CD4-positive, alpha-beta T cell treated with Interleukin-1 beta for 1 hour (primary cell): Measurements from ENCODE around the gene SPC24.
A peak's percentile ranks its signal among the peaks of the same experiment; 100 is the strongest.
"Not testable (repeated sequence)": the region's sequence is repeated elsewhere in the genome, so short reads cannot be mapped to it uniquely, and the experiment has no call there.

Source experiments
- DNase-seq, 2 donors: peaks; one replicate each; pipeline ENCODE4 v3.0.0-alpha.2; 2020 to 2022

SPC24 gene

DNA sequence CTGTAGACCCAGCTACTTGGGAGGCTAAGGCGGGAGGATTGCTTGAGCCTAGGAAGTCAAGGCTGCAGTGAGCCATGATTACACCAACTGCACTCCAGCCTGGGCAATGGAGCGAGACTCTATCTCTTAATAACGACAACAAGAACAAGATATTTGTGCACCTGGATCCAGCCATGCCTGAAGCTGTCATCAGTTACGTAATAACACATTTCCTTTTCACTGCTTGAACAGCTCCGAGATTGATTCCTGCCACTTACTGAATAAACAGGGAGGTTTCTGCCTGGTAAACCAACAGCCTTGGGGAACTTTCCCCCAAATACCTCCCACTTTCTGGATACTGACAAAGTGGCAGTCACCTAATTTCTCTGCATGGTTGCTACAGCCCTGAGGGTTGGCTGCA is 36.4 kb upstream of the SPC24 start:
- no peak for DNase-seq

DNA sequence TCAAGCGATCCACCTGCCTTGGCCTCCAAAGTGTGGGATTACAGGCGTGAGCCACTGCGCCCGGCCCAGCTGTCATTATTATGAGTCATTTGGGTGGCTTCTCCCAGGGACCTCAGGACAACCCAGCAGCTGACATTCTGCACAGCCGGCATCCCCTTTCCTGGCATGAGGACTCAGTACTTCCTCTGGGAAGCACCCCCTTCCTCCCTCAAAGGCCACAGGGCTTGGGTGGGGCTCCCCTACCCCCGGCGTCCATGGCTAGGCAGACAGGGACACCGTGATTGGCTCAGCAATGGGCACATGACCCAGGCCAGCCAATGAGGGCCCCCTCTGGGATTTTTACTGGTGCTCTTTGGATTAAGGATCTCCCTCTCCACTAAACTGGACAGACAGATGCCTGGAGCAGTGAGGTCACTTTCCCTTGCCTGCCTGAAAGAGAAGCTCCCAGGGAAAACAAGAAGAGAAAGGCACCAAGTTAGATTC is 35.7 kb upstream of the SPC24 start:
- DNase-seq, result peak in 1 of 2 donors; percentile 41

DNA sequence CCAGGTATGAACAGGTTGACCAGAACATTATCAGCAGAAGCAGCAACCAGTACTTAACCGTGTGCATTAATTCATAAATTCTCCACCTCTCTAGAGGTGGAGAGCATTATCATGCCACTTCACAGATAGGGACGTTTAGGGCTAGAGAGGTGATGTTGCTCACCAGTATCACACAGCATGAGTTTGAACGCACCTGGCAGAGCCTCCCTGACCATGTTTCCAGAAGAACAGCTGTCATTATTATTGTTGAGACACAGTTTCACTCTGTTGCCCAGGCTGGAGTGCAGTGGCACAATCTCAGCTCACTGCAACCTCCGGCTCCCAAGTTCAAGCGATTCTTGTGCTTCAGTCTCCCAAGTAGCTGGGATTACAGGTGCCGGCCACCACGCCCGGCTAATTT is 34.9 kb upstream of the SPC24 start:
- DNase-seq, result no peak

DNA sequence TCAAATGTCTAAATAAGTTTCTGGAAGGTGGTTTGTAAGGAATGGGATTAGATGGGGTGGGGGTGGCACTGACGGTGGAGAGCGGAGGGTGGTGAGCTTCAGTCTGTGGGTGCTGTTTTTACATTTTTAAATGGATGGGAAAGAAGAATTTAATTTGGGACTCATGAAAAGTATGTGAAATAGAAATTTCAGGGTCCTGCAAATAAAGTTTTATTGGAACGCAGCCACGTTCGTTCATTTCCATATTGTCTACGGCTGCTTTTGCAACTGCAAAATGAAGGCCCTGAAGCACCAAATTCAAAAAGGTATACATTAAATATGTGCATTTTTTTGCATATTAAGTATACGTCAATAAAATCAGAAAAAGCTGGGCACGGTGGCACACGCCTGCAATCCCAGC is 31.9 kb upstream of the SPC24 start:
- no peak for DNase-seq

DNA sequence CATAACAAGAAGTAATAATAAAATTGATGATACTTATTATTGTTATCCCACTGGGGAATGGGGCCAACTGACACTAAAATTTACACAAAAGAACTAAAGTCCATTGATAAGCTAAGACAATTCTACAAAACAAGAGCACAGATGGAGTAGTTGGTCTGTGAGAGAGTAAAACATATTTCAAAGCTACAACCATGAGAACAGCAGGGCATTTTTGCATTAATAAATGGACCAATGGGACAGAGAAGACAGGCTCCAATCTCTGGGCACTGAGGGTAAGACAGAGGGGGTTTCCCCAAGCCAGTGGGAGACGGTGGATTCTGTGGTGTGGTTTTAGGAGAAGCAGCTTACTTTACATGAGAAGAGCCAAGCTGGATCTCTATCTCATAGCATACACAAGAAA is 27.4 kb upstream of the SPC24 start:
- no peak for DNase-seq

DNA sequence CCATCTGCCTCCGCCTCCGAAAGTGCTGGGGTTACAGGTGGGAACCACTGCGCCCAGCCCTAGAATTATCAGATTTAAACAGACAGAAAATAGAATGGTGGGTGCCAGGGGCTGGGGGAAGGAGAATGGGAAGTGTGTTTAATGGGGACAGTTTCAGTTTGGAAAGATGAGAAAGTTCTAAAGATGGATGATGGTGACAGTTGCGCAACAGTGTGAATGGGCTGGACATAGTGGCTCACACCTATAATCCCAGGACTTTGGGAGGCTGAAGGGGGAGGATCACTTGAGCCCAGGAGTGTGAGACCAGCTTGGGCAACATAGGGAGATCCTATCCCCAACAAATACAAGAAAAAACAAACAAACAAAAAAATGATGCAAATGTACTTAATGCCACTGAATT is 25.9 kb upstream of the SPC24 start:
- DNase-seq, result no peak

DNA sequence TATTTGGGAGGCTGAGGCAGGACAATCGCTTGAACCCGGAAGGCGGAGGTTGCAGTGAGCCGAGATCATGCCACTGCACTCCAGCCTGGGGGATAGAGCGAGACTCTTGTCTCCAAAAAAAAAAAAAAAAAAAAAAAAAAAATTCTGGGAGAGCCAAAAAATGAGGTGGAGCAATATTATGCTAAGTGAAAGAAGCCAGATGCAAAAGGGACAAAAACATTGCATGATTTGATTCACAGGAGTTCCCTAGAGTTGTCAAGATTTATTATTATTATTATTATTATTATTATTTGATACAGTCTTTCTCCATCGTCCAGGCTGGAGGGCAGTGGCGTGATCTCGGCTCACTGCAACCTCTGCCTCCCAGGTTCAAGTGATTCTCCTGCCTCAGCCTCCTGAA is 25.4 kb upstream of the SPC24 start:
- not testable (repeated sequence) for DNase-seq

DNA sequence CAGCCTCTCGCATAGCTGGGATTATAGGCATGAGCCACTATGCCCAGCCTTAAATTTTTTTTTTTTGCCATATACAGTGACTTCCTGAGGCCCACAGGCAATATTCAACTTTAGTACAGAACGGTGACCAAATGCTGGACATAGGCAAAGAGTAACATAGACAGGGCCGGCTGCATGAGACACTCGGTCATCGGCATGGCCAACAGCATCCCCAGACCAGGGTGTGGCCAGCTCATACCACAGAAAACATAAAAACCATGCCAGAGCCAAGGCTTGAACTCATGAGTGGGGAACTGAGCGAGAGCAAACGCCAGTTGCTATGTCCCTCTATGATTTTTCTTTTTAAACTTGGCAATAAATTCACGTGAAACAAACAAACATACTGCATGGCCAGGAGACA is 24.8 kb upstream of the SPC24 start:
- no peak for DNase-seq

DNA sequence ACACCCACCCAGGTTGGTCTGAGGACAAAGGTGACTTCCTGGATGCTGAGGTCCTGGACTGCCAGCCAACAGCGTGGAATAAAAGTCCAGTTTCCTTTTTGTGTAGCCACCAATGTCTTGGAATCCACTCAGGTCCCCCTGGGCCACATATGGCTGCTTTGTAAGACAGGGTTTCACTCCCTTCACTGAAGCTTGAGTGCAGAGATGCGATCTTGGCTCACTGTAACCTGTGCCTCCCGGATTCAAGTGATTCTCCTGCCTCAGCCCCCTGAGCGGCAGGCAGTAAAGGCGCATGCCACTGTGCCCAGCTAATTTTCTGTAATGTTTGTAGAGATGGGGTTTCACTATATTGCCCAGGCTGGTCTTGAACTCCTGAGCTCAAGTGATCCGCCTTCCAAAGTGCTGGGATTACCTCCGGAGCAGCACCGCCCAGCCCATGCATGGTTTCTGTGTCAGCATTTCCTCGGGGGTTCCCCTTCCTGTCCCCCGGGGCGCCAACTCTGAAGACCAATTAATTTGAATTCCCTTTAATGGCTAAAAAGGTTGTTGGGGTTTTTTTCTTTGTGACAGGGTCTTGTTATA is 24.2 kb upstream of the SPC24 start:
- DNase-seq, result peak in 1 of 2 donors; percentile 15

DNA sequence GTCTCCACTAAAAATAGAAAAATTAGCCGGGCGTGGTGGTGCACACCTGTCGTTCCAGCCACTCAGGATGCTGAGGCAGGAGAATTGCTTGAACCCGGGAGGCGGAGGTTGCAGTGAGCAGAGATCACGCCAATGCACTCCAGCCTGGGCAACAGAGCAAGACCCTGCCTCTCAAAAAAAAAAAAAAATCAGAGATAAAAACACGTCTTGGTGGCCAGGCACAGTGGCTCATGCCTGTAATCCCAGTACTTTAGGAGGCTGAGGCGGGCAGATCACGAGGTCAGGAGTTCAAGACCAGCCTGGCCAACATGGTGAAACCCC is 23.5 kb upstream of the SPC24 start:
- not testable (repeated sequence) for DNase-seq

DNA sequence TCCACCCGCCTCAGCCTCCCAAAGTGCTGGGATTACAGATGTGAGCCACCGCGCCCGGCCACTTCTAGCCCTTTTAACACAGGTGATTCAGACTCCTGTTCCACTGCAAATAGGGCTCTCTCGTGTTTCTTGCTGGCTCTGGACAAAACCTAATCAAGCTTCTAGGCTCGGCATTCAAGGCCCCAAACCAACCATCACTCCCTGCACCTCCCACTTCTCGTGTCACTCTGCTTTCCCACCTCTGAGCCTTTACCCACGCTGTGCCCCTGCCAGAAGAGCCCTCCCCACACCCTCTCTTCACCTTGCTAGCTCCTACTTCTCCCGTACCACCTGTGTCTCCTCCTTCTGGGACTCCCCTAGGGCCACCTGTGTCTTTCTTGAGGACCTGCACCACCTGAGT is 22.0 kb upstream of the SPC24 start:
- DNase-seq, result no peak

DNA sequence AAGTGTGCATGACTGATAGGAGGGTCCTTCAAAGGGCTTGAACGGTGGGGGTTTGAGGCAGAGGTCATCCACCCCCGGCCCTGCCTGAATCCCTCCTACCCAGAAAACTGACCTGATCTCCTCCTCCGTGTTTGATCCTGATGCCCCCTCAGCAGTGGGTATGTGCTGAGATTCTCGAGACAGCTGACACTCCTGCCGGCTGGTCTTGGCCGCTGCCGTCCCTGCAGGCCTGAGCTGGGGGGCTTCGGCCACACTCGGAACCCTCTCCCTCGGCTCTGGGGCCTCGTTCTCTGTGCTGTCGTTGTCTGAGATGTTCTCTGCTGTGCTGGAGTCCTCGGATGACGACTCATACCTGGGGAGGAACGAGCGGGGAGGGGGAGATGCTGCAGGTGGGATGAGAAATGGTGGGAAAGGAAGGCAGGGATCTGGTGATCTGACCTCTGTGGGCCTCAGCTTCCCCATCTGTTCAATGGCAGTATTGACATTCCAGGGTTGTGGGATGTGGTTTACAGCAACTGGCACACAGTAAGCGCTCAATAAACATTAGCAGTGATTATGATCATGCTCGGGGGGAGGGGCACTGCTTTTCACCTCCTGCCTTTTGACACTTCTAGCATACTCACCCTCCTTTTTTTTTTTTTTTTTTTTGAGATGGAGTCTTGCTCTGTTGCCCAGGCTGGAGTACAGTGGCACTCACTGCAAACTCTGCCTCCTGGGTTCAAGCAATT is 21.0 kb upstream of the SPC24 start:
- DNase-seq, result no peak

DNA sequence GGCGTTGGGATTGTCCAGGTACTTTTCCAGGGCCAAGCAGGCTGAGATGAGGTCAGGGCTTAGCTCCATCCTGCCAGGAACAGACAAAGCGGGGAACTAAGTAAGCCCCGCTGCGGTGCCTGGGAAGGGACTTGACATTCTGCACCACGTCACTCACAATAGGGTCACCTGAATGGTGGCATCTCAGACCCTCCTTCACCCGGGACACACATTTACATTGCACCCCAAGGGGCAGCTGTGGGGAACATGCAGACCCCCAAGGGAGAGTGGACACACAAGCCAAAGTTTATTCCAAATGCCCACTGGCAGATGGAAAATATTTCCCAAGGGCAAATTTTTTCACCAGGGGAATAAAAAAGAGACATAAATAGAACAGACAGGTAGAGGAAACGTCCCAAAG is 20.3 kb upstream of the SPC24 start:
- no peak for DNase-seq

DNA sequence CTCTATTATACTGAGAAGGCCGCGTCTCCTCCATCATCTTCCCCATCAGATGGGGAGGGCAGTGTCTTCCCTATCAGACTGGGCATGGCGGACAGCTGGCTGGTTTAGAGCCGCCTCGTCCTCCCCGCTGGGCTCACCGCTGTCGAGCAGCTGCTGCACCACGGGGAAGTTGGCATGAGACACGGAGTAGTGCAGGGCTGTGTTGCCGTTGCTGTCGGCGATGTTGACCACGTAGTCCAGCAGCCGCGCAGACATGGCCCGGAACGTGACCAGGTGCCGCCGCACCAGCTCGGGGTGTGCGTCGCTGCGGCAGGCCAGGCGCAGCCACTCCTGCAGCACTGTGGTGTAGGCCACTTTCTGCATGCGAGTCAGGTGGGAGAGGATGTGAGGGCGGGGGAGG is 18.8 kb upstream of the SPC24 start:
- no peak for DNase-seq

DNA sequence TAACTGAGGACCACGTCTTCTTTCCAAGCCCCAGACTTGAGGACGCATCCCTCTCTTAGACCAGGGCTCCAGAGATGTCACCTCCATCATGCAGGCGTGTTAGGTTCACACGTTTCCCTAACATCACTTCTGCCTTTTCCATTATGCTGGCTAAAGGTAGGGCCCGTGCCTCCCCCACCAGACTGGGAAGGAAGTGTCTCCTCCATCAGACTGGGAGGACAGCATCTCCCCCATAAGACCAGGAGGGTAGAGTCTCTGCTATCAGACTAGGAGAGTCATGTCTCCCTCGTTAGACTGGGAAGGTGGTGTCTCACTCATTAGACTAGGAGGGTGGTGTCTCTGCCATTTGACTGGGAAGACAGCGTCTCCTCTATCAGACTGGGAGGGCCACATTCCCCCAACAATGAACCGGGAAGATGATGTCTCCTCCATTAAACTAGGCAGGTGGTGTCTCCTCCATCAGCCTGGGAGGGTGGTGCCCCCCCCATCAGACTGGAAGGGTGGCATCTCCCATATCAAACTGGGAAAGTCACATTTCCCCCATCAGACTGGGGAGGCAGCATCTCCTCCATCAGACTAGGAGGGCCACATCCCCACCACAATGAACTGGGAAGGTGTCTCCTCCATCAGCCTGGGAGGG is 18.1 kb upstream of the SPC24 start:
- DNase-seq, result no peak

DNA sequence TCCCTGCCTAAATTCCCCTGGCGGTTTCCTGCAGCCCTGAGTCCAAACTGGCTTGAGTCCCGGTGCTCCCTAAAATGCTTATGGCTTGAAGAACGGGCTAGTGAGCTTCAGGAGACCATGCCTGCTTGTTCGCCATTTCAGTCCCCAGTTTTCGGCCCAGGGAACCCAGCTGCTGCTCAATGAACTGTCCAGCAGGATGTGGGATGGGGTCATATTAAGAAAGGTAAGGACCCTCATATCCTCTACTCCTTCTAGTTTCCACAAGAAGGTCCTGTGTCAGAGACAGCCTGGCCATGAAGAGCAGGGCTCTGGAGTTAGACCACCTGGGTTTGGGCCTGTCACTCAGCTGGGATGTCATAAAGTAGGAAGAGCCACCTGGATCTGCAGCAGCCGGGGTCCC is 17.0 kb upstream of the SPC24 start:
- DNase-seq, result no peak

DNA sequence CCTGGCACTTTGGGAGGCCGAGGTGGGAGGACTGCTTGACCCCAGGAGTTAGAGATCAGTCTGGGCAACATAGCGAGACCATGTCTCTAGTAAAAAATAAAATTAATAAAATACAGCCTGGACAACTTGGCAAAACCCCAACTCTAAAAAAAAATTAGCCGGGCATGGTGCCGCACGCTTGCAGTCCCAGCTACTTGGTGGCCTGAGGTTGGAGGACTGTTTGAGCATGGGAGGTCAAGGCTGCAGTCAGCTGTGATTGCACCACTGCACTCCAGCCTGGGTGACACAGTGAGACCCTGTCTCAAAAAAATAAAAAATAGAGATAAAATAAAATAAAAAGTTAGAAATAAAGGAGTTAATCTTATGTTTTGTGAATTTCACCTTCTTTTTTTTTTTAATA is 15.6 kb upstream of the SPC24 start:
- DNase-seq, result no peak

DNA sequence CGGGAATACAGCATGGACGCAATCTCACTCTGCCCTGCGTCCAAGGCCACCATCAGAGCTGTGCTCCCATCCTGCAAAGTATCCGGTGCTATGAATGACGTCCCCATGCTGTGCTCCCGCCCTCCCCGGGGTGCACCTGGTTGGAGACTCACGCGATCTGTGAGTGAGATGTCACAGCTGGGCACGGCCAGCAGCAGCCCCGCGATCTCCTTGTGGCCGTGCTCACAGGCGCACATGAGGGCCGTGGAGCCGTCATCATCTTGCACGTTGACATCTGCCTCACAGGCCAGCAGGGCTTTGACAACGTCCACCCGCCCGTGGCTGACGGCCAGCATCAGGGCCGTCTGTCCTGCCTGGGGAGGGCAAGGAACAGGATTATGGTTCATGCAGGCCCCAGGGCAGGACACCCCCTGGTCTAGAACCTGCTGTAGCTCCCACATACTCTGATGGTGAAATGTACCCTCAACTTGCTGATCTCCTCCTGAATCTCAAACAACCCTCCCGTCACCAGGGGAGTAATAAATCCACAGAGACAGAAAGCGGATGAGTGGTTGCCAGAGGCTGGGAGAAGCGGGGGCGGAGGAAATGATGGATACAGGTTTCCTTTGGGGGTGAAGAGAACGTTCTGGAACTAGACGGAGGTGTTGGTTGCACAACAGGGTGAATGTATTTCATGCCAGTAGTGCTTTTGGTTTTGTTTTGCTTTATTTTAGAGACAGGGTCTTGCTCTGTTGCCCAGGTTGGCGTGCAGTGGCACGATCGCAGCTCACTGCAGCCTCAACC is 14.5 kb upstream of the SPC24 start:
- DNase-seq, result no peak

DNA sequence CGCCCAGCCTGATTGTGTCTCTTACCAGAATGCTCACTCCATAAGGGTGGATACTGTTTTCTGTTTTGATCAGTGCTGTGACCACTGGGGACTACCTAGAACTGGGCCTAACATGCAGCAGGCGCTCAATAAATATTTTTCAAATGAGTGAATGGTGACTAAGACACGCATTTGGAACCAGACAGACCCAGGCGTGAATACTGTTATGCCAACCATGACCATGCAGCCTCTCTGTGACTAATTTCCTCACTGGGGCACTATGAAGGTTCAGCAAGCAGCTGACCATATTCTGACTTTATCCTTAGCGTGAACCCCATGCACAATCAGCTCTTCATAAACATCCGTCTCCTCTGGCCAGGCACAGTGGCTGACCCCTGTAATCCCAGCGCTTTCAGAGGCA is 13.0 kb upstream of the SPC24 start:
- no peak for DNase-seq

DNA sequence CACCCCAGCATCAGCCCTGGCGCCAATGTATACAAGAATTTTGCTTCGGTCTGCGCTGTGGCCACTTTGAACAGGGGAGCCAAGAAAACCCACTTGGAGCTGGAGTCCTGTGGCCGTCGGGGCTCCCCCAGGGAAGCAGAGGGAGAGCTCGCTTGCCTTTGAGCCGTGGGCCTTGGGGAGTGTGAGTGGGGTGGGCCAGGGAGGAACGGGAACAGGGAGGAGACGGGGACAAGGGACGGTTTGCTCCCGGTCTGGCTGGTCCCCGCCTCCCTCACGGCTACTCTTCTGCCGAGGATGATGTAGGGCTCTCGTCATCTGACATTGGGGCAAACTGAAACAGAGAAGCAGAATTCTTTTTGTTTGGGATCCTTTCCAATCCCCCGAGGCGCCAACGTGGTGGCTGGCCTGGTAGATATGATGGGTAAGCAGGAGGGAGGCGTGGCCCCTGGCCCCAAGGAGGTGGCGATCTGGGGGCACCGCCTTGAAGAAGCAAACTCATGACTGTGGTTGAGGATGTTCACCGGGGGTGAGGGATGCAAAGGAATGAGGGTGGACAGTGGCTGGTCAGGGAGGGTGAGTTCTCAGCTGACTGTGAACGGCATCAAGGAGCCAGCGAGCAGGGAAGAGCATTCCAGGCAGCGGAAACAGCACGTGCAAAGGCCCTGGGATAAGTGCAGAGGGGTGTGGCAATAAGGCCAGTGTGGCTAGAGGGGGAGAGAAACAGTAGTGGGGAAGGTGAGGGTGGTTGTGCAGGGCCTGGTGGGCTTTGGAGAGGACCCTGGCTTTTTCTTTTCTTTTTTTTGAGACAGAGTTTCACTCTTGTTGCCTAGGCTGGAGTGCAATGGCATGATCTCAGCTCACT is 10.9 kb upstream of the SPC24 start:
- no peak for DNase-seq

DNA sequence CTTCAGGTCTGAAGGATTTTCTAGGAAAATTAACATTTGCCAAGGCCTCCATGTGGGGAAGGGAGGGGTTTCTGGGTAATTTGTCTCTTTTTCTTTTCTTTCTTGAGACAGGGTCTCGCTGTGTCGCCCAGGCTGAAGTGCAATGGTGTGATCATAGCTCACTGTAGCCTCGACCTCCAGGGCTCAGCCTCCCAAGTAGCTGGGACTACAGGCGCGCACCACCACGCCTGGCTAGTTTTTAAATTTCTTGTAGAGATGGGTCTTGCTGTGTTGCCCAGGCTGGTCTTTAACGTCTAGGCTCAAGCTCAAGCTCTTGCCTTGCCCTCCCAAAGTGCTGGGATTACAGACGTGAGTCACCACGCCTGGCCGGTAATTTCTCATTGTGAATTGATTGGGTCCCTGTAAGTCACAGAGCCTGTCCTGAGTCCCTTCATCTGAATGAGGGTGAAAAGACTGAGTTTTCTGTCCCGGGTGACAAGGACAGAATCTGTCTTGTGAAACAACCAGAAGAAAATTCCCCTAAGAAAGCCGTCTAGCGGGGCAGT is 10.0 kb upstream of the SPC24 start:
- no peak for DNase-seq

DNA sequence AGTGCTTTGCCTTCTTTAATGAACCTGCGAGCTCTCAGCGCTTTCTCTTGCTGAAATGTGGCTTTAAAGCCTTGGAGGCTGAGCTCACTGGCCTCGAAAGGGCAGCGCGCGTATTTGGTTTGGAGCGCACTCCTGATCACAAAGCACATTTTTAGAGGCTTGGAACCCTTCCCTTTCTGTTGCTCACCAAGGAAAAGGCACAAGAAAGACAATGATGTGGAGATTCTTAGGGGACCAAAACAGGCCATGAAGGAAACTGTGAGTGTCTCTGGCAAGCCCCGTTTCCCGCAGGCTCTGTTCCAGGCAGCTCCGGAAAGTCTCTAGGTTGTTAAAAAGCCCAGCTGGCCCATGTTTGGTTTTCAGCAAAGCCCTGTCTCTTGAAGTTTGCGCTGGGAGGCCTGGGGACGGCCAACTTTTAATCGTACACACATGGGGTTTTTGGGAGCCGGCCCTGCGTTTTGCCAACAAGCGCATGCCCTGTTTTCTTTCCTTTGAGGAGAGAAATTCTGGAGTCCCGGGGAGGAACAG is 9.4 kb upstream of the SPC24 start:
- no peak for DNase-seq
